Frontal cortex (tissue), 4 donors: Measurements from ENCODE around the gene EFL1. TPM values are rescaled to one million over a fixed set of nuclear protein-coding genes. Genes with fewer than 3 reads are reported as not detected.
A peak's percentile ranks its signal among the peaks of the same experiment; 100 is the strongest.
"Not testable (repeated sequence)": the region's sequence is repeated elsewhere in the genome, so short reads cannot be mapped to it uniquely, and the experiment has no call there.

ENCODE experiments used
- DNase-seq, 2 donors: peaks; one replicate each; pipeline ENCODE4 v3.0.0; 2012; ENCODE audit warnings: low spot score in 2 of 2
- FAIRE-seq: peaks from 2 replicates; lab custom pipeline; 2012; peaks lifted over from hg19 to GRCh38; lab: Jason Lieb, UNC
- total RNA-seq: library from RNA; depleted of rRNA; stranded (reverse); fragments of >200 nt; gene quantifications from one replicate; pipeline ENCODE4 v1.2.3, GENCODE V29; 2014
- donor health status: control.
- donor health status: control.
- donor health status: control.

EFL1 gene
- 34.6 TPM for total RNA-seq

DNA sequence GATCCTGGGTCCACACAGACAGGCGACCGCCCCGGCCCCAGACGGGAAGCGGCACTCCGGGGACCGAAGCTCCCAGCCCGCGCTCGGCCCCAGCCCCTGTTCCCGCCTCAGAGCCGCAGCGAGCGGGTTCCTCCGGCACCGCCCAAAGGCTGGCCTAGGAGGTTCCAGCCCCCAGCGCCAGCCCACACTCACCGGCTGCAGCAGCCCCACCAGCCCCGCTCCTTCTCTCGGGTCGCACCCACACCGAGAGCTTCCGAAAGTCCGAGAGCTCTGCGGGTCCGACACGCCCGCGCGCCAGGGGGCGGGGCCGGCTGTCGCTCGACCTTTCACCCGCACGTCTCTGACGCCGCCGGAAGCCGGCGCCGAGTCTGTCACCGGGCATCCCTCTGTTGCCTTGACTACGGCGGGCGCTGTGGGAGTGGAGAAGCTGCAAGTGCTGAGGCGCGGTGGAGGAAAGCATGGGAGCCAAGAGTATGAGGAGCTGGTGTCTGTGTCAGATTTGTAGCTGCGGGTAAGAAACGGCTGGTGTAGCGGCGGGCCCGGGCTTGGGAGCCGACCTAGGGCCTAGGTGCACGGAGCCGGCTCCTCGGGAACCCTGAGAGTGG, at the start of gene EFL1, which contains the start of gene SAXO2:
TSS of gene EFL1 (minus strand) at position 313 of the 605 bp plus-strand sequence. CDS start 956 bp downstream, outside the sequence.
TSS of gene SAXO2 (plus strand) at position 397 of the 605 bp plus-strand sequence. CDS start at position 459, 62 bp downstream.
- FAIRE-seq (no peak), DNase-seq (peak; percentile 81 to 88)

DNA sequence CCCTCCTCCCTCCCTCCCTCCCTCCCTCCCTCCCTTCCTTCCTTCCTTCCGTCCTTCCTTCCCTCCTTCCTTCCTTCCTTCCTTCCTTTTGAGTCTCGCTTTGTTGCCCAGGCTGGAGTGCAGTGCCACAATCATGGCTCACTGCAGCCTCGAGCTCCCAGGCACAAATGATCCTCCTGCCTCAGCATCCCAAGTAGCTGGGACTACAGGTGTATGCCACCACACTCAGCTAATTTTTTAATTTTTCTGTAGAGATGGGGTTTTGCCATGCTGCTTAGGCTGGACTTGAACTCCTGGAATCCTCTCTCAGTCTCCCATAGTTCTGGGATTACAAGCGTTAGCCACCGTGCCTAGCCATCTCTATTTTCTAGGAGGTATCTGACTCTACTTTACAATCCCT, 48.8 kb upstream of the EFL1 start:
- not testable (repeated sequence) for DNase-seq, FAIRE-seq

DNA sequence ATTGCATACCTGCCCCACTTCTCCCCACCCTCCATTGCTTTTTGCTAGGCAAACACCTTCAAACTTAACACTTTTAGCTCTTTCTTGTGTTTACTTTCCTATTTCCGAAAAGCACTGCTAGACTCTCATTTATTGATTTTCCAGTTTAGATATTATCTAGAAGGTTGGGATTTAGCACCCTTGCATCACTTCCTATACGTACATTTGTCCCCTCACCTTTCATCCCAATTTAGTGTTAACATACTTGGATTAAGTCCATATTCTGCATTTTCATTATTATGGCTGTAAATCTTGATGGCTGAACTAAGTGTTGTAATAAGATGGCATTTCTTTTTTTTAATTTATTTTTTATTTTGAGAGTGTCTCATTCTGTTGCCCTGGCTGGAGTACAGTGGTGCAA, 47.3 kb upstream of the EFL1 start:
- FAIRE-seq, result no peak

DNA sequence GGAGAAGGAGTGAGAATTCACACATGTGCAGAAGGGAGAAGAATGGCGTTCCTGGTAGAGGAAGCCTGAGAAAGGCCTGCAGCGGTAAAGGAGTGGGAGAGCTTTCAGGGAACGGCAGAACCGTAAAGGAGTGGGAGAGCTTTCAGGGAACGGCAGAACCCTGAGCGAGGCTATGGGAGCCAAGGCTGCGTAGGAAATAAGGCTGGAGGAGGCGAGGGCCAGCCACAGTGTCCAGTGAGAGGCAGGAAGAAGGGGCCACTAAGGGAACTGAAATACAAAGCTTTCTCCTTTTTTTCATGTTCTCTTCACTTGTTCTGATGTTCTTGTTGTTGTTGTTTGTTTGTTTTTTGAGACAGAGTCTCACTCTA, 45.2 kb upstream of the EFL1 start:
- DNase-seq (no peak), FAIRE-seq (no peak)

More for the DNA sequence above, 47.3 kb upstream of the EFL1 start:
- no peak for DNase-seq

DNA sequence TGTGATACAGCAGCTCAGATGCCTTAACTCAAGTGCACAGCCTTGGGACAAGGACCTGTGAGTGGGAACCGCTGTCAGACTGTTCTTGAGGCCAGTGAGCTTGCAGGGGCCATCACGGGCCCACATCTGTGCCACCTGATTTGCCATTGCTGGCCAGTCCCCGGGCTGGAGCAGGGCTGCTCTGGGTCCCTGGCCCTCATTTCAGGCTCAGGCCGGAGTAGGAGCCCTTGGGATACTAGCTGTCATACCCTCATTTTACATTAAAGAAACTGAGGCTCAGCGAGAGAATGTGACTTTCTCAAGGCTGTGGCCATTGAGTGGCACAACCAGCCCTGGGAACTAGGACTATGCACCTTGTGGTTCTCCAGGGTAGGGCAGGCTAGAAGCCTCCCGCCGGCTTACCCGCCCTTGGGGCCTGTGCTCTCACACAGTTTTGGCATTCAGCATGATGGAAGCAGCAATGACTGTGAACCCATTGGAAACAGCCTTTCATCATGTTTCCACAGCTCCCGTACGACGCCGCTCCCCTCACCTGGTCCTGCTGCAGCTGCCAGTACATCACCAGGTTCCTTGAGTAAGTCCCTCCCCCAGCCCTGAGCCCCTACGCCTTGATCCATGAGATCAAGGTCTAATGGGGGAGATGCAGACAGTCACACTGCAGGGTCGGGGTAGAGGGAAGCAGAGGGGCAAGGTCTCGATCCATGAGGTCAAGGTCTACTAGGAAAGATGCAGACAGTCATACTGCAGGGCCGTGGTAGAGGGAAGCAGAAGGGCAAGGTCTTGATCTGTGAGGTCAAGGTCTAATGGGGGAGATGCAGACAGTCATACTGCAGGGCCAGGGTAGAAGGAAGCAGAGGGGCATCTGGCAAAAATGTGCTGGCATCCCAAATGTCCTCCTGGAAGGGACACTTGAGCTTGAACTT, 44.5 kb upstream of the EFL1 start:
- no peak for FAIRE-seq

DNA sequence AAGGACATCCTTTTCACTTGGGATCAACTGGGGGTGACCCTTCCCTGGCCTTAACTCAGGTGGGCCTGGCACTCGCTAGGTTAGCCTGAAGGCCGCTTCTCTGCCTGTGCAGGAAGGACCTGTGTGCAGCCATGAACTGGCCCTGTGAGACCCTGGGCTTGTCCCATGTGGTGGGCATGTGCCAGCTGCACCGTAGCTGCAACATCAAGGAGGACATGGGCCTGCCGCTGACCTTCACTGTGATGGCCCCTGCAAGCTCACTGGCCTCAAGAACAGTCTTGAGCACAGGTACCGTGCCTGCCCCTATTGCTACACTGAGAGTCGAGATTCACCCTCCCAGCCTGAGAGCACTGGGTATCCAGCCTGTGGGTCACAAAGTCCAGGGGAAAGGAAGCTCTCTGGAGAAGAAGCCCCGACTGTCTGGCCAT, 43.1 kb upstream of the EFL1 start:
- FAIRE-seq, result no peak
- no peak for DNase-seq

More for the DNA sequence above, 44.5 kb upstream of the EFL1 start:
- no peak for DNase-seq

DNA sequence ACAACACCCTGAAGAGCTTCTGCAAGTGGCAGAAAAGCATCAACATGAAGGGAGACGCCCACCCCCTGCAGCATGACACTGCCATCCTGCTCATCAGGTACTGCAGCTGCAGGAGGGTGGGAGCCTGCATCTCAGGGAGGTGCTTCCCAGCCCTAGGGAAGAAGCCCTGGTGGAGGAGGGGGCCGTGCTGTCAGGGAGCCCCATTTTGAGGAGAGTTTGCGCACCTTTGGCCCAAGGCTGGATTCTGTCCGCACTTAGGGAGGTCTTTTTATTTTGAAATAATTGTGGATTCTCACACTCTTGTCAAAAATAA, 42.2 kb upstream of the EFL1 start:
- FAIRE-seq, result no peak
- no peak for DNase-seq

DNA sequence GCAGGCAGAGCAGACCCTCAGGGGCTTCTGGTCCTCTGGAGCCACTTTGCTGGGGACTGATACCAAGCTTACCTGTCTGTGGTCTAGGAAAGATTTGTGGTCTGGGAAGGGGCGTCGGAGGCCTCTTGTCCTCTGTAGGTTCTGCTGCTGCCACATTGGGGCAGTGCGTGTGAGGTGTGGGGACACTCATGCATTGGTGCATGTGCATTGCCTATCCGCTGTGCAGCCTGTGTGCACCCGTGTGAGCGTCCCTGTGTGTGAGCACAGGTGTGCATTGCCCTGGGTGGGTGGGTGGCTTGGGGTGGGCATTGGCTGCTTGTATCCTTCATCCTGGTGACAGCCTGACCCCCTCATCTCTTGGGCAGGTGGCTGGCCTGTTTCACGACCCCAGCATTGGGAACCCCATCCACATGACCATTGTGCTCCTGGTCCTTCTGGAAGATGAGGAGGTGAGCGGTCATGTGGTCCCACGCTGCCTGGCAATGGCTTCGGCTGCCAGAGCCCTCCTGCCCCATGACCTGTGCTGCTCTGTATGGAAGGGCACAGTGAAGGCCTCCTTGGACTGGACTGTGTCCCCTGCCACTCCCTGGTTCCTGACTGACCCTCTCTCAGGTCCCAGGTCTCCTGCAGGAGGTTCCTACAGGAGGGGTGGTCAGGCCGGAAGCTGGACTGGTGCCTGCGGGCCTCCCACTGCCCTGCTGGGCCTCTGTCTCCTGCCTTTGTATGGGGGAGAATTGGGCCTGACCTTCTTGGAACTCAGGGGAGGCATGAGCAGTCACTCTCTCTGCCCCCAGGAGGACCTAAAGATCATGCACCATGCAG, 41.6 kb upstream of the EFL1 start:
- DNase-seq, result no peak
- no peak for FAIRE-seq

DNA sequence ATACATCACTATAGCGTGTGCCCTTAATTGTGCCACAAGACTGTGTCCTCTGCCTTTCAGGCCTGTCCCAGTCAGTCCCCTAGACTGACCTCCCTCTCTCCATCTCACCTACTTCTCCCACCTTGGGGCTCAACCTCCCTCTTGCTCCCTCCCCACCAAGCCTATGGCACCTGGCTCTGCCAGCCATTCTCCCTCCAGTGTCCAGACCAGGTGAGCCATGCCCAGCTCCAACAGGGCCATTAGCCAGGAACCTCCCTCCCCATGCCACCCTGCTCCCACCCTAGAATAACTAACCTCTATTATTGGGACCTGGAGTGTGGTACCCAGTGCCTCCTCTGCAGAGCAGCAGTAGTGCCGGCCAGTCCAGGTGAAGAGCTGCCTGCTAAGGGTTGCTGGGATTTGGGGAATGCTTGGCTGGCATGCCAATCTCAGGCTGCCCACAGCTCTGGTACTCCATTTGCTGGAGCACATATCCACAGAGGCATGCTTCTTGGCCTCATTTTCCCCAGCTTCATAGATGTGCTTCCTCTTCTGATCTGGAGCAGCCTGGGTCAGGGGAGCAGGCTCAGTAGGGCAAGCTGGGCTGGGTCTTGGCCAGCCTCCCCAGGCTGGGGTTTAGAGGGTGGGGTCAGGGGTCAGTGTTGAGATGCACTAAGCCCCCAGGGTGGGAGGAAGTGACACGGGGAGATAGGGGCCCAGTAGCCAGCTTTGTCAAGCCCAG, 38.9 kb upstream of the EFL1 start:
- DNase-seq (no peak), FAIRE-seq (no peak)

DNA sequence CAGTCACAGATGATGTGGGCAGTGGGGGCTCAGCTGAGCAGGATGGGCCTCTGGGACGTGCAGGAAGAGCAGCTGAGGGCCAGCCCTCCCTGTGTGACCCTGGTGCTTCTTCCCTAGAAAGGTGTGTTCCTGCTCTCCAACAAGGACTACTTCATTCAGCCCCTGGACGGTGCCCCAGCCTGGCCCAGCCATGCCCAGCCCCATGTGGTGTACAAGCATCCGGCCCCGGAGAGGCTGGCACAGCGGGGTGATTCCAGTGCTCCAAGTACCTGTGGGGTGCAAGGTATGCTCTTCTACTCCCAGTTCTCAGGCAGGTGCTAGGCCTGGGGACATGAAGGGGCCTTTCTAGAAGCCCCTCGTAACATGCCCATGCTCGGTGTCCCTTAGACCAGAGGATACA, 38.3 kb upstream of the EFL1 start:
- FAIRE-seq (no peak), DNase-seq (no peak)

DNA sequence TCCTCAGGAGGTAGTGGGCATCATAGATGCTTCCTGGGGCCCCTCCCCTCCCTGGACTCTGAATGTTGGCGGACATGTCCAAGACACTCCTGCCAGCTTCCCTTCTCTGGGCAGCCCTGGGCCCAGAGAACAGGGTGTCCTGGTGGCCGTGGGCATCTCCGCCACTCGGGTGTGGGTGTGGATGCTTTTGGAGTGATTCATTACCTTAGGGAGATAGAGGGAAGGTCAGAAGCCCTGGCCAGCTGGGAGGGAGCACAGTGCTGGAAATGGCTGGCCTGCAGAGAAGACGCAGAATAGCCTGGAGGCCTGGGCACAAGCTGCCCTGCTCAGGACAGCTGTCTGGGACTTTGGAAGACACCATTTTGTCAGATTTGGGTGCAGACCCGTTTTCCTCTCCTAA, 37.8 kb upstream of the EFL1 start:
- not testable (repeated sequence) for DNase-seq, FAIRE-seq

DNA sequence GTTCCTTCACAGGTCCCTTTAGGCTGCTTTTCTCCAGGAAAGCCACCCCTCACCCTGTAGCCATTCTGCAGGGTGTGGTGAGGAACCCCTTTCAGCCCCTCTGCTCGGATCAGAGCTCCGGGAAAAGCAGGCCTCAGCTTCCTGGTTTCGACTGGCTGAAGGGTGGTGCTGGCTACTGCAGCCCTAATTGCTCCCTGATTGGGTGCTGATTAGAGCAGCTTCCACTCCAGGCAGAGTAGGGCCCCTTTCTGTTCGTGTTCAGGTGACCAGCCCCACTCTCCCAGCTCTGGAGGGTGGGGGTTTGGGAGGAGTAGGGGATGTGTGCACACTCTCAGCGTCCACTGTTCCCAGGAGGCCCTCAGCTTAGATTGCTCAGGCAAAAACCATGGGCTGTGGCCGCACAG, 37.0 kb upstream of the EFL1 start:
- not testable (repeated sequence) for FAIRE-seq, DNase-seq

DNA sequence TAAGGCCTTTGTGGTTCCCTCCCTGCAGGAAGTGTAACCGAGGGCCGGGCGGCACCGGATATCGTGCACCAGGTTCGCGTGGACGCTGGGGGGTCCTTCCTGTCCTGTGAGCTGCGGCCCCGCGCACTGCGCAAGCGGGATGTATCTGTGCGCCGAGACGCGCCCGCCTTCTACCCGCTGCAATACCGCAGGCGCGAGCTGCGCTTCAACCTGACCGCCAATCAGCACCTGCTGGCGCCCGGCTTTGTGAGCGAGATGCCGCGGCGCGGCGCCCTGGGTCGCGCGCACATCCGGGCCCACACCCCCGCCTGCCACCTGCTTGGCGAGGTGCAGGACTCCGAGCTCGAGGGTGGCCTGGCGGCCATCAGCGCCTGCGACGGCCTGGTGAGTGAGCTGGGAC, 36.0 kb upstream of the EFL1 start:
- DNase-seq (peak in 1 of 2 donors; percentile 32), FAIRE-seq (no peak)

DNA sequence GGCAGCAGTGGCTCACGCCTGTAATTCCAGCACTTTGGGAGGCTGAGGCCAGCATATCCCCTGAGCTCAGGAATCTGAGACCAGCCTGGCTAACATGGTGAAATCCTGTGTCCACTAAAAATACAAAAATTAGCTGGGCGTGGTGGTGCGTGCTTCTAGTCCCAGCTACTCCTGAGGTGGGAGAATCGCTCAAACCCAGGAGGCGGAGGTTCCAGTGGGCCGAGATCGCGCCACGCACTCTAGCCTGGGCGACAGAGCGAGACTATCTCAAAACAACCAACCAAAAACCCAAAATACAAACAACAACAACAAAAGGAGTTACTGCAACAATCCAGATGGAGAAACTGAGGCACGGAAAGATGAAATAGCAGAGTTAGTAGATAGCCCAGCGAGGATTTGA, 35.5 kb upstream of the EFL1 start:
- DNase-seq (no peak), FAIRE-seq (no peak)

DNA sequence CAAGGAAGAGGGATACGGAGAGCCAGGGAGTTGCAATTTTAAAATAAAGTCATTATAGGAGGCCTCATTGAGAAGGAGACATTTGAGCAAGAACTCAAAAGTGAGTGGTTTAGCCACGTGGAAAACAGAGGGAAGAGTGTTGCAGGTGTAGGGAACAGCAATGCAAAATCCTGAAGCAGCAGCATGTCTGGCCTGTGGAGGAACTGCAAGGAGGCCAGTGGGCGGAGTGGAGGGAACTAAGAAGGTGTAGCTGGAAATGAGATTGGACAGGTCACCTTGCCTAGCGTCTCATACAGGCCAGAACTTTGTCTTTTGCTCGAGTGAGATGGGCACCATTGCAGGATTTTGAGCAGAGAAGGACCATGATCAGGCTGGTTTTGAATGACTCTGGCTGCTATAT, 35.0 kb upstream of the EFL1 start:
- FAIRE-seq, result no peak

DNA sequence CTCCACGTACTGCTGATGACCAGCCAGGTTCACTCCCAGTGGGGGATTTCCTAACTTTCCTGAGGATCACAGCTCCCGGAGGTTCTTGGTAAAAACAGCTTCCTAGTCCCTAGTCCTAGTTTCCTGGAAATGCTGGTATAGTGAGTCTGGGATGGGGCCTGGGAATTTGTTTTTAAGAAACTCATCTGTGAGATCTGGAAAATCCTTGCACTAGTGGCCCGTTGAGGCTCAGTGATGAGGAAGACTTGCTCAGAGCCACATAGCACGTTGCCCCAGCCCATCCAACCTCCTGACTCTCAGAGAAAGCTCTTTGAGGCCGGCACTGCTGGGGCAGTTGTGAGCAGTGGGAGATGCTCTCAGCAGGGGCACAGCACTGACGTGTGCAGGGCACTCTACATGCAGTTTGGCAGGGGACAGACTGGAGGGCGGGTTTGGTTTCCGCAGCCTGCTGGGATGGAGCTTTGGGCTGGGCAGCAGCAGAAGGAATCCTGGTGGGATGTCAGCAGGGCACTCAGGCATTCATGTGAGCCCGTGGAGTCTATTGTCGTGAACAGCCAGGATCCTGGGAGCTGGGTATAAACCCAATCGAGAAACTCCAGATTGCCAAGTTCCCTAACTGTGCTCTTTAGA, 31.6 kb upstream of the EFL1 start:
- FAIRE-seq, result no peak
- no peak for DNase-seq

More for the DNA sequence above, 35.0 kb upstream of the EFL1 start:
- no peak for DNase-seq

DNA sequence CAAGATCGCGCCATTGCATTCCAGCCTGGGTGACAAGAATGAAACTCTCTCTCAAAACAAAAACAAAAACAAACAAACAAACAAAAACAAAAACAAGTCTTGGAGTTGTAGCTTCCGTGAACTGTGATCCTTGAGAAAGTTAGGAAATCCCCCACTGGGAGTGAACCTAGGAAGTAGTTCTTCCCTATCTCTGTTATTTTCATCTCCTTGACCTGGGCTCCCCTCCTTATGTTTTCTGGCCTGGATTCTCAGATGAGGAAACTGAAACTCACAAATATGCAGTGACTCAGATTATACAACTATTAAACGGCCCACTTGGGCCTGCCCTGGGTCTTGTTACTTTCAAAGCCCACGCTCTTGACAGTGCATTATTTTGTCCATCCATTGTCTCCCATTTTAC, 29.7 kb upstream of the EFL1 start:
- DNase-seq (no peak), FAIRE-seq (no peak)

DNA sequence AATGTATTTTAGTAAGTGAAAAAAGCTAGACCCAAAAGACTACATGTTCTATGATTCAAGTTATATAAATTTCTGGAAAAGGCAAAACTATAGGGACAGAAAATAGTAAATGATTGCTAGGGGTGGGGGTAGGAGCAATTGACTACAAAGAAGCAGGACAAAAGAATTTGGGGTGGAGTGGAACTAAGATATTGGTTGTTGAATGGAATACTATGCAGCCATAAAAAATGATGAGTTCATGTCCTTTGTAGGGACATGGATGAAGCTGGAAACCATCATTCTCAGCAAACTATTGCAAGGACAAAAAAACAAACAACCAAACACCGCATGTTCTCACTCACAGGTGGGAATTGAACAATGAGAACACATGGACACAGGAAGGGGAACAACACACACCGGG, 25.7 kb upstream of the EFL1 start:
- not testable (repeated sequence) for DNase-seq, FAIRE-seq

DNA sequence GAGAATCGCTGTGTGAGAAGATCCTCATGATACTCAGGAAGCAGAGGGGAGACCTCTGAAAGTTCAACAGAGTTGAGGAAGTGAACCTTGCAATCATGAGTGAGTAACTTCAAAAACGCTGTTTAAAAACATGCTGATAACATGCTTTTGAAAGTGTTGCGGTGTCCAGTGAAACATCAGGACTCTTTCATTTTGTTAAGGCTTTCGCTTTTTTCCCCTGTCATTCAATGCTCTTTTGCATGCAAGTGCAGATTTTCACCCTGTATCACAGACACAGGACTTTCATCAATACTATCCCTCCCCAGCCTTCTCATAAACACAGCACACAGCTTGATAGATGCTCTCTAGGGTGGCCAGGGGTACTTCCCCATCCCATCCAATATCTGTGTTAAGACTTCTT, 23.9 kb upstream of the EFL1 start:
- not testable (repeated sequence) for FAIRE-seq, DNase-seq
